Fibroblast of skin of left biceps (primary cell): ENCODE data around the gene HAPLN2.

ENCODE experiments used
- DNase-seq, 2 experiments: peaks; one replicate each; pipeline ENCODE4 v3.0.0-alpha.2; 2013; ENCODE audit warnings: low read depth in 2 of 2

HAPLN2 gene

GRCh38 chr1:156662005-156662799, 43.0 kb downstream of the HAPLN2 start:
- DNase-seq: no peak

GRCh38 chr1:156662800-156663055, 43.5 kb downstream of the HAPLN2 start:
- DNase-seq: no peak

DNA sequence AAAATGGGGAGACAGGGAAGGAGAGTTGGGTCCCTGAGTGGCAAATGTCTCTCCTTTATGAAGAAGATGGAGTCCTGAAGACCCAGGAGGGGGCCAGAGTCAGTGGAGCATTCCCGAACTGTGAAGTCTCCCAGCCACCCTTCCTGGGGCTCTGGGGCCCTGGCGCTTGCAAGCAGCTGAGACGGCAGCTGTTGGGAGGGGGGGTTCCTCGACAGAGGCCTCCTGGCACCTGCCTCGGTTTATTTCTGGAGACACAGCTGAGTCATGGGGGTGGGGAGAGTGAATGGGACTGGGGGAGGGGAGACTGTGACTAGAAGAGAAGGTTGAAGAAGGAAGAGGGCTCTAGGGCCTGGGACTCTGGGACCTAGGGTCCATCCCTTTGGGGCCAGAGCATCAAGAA, 44.0 kb downstream of the HAPLN2 start:
- DNase-seq: no peak

GRCh38 chr1:156664046-156664766, 45.0 kb downstream of the HAPLN2 start:
- no peak for DNase-seq

DNA sequence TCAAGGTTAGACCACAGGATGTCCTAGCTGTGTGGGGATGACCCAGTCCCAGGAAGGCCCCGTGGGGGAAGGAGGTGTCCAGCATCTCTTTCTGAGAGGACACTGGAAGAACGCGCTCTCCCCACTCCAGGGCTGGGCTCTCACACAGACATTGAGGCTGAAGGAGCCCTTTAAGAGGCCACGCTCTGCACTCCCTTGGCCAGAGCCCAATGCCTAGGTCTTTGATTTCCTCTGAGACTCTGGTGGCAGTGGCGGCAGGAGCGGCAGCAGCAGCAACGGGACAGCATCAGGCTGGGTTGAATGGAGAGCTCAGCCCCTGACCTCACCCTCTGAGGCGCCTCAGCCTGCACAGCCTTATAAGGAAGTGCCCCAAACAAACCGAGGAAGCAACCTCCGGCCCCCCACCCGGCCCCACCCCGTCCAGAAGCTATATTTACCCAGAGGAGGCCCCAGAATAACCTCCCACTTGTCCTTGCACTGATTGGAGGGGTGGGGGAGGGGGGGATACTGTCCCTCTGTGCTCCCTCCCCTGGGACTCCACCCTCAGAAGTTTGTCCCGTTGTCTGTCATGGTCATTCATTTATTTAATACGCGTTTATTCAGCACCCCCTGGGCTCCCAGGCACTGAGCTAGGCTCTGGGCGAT, 45.7 kb downstream of the HAPLN2 start:
- no peak for DNase-seq

DNA sequence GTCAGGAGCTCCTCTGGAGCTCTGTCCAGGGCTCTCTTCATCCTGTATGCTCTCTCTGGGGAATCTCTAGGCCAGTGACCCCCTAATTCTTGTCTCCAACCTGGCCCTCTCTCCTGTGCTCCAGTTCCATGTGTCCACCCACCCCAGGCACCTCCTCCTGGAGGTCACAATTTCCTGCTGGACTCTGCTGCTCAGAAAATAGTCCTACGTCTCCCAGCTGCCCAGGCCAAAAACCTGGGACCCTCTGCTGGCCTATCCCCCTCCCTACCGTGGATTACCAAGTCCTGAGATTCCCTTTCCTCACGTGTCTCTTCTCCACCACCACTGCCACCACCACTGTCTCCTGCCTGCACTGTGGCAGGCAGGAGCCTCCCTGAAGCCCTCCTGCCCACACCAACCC, 46.3 kb downstream of the HAPLN2 start:
- no peak for DNase-seq

- no peak for DNase-seq
These were observed 47.8 kb downstream of the HAPLN2 start for GRCh38 chr1:156666862-156667609.

- no peak for DNase-seq
These were observed 48.4 kb downstream of the HAPLN2 start for GRCh38 chr1:156667610-156667967.

DNA sequence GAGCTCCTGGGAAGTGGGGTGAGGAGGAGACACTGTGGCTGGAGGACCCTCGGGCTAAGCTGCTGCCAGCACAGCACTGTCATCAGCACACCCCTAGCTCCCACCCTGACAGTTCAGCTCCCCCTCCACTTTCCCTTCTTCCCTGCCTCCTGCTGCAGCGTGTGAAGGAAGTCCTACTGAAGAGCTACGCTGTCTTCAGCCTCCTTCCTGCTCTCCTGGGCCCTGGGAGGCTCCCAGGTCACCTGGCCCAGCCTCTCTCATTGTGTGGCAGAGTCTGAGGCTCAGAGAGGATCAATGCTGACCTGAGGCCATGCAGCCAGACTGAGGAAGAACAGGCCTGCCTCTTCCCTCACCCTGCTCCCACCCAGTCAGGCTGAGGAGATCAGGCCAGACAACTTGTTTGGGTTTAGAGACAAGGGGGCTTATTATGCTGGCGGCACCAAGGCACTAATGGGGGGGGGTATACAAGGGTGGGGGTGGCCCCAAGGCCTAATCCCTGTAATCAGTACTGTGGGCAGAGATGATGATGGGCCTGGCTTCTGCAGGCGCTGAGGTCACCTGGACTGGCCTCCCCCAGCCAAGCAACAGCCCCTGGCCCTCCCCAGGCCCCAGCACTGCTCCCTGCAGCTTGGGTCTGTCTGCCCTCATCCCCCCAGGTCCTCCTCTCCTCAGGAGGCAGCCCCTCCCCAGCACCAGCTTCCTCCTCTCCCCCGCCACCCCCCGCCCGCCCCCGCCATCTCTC, 48.9 kb downstream of the HAPLN2 start:
- DNase-seq: no peak

- DNase-seq: no peak
These were observed 49.8 kb downstream of the HAPLN2 start for GRCh38 chr1:156668801-156669637.

GRCh38 chr1:156669794-156670193, 50.6 kb downstream of the HAPLN2 start:
- DNase-seq: no peak

DNA sequence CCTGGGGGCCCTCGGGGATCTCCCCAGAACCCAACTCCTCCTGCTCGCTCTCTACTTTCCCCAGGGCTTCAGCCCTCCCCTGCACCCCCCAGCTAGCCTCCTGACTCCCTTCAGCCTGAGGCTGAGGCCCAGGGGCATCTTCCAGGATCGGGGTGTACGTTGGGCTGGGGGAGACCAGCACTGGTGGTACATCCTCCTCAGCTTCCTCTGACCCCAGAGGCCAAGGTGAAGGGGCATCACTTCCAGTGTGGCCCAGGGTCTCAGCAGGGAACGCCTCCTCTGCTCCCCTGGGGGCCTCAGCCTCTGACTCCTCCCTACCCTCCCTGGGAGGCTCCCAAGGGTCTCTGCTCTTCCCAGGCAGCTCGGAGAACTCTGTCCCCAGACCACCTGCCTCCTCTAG, 51.1 kb downstream of the HAPLN2 start:
- DNase-seq: no peak

DNA sequence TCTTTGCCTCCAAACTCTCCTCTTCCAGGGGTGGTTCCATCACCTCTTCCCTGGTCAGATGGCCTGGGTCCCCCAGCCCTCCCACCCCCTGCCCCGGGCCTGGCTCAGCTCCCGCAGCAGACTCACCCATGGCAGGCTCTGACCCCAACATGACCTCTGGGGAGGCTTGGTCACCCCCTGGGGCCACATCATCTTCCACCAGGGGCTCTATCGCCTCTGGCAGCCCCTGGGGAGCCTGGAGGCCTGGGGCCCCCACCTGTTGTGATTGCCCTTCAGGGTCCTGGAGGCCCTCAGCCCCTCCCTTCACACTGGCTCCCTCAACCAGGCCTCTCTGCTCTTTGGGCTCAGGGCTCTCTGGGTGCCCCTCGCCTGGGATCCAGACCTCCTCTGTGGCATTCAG, 51.6 kb downstream of the HAPLN2 start:
- DNase-seq: no peak

DNA sequence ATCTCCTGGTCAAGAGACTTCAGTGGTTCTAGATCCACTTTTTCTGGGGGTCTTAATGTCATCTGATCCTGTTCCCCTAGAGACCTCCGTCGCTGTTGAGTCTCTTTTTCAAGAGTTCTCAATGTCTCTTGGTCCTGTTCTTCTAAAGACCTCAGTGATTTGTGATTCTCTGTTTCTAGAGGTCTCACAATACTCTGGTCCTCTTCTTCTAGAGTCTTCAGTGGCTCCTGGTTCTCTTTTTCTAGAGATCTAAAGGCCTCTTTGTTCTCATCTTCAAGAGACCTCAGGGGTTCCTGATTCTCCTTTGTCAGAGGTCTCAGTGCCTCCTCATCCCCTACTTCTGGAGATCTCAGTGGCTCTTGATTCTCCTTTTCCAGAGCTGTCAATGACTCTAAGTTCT, 52.6 kb downstream of the HAPLN2 start:
- DNase-seq: no peak

DNA sequence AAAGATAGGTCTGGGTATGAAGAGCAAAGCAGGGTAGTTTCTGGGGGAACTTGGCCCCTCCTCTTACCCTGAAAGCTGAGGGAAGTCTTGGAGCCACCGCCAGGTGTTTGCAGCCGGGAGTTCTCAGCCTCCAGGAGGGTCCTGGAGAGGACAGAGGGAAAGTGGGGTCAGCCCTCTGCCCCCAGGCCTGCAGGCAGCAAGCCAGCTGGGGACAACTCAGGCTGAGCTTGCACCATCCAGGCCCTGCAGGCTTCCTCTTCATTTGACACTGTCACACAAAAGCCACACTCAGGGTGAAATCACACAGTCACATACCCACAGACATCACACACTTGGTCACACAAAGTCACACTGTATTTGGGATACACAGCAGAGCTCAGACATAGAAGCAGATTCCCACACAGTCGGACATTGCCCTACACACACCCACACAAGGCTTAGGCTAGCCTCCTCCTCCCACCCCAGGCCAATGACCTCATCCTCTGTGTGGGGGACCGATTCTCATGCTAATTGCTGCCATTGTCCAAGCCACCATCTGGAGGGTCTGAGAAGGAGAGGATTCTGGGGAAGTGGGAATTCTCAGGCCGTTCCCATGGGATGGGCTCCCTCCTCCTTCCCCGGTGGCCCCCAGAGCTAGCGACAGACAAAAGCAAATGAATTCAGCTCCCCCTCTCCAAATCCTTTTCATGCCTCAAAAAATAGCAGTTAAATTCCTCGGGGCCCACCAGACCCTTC, 54.3 kb downstream of the HAPLN2 start:
- DNase-seq: no peak
